ENCODE measurements around the gene EFCAB7. TPM values are rescaled to one million over a fixed set of nuclear protein-coding genes. Genes with fewer than 3 reads are reported as not detected.

The EFCAB7 gene
- total and polyA plus RNA-seq, 2 of the 13 experiments (the other 11 are each of a cell fraction or from before 2014, with no cell fraction given) = 1.7 to 5.4 TPM

DNA sequence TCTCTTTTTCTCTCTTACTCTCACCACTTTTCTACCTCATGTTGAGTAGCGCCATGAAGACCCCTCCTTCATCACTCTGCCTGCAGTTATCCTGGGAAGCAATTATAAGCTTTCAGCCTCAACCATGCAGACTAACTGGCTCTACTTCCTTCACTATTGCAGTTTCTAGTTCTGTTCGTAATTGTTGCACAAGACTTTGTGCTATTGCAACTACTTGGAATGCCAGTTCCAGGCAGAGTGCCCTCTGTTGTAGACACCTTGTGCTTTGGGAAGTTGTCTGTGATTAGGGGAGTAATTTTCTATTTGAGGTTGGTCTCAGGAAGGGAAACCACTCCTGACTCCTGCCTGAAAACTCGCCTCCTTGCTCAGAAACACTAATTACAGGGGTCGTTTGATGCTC is 89.2 kb downstream of the EFCAB7 start (continued):
- TF ChIP-seq CEBPB (IDR thresholded peaks at IDR 0.05; ENCODE audit: borderline replicate concordance, low read depth, low read length) (peak; percentile 87), XRCC5 (optimal IDR thresholded peaks at IDR 0.05; ENCODE audit: low read length) (no peak), ZMYM2 (CRISPR knock-in tag; IDR thresholded peaks at IDR 0.05) (no peak), ZBTB8A (CRISPR knock-in tag; IDR thresholded peaks at IDR 0.05; ENCODE audit: borderline replicate concordance, low read depth) (no peak), ZNF367 (CRISPR knock-in tag; IDR thresholded peaks at IDR 0.05; ENCODE audit: borderline replicate concordance) (no peak), SNAPC5 (CRISPR knock-in tag; IDR thresholded peaks at IDR 0.05; ENCODE audit: borderline replicate concordance) (no peak), RNF219 (CRISPR knock-in tag; IDR thresholded peaks at IDR 0.05) (no peak), RELA (CRISPR knock-in tag; IDR thresholded peaks at IDR 0.05) (no peak)
- TF ChIP-seq, protein P1, sequence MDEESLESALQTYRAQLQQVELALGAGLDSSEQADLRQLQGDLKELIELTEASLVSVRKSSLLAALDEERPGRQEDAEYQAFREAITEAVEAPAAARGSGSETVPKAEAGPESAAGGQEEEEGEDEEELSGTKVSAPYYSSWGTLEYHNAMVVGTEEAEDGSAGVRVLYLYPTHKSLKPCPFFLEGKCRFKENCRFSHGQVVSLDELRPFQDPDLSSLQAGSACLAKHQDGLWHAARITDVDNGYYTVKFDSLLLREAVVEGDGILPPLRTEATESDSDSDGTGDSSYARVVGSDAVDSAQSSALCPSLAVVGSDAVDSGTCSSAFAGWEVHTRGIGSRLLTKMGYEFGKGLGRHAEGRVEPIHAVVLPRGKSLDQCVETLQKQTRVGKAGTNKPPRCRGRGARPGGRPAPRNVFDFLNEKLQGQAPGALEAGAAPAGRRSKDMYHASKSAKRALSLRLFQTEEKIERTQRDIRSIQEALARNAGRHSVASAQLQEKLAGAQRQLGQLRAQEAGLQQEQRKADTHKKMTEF (CRISPR knock-in tag; IDR thresholded peaks at IDR 0.05) = no peak

DNA sequence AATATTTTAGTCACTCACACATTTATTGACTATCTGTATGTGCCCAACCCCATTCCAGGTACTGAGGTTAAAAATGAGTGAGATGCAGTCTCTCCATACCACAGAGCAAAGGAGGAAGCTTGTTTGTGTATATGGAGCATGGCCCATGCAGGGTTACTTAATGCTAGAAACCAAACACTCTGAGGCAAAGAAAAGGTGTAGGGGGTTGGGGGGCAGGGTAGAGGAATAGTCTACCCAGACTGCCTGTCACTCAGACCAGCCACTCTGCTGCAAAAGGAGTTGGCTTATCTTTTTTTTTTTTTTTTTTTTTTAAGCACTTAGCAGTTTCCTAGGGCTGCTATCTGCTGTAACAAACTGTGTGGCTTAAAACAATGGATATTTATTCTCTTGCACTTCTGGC is 89.6 kb downstream of the EFCAB7 start:
- in situ Hi-C loops (cut with HindIII; ENCODE audit: extremely low pct_ligation_motif_present, low pct_unique_long_range_greater_than_20kb) = loop anchor here (25.0 kb wide), 1 partner anchor 299 kb away; no protein-coding TSS in a partner anchor
- Histone ChIP-seq H3K4me3 (replicated peaks in 1 of 3; ENCODE audit: insufficient read depth in 1 of 3, low read depth in 2 of 3, low read length in 3 of 3) (no peak overlapping the region), H3K27me3 (ENCODE audit: control insufficient read depth in 1 of 2, insufficient read depth in 2 of 2, low read length in 2 of 2) (no peaks in the 10 kb centered on the region), H3K4me2 (ENCODE audit: low read depth, low read length) (no peak overlapping the region), H3K79me2 (ENCODE audit: insufficient read depth, low read length) (peaks cover 45% of the 10 kb centered on the region), H3K27ac (ENCODE audit: extremely low read length, insufficient read depth, low read length) (peak overlapping the region; percentile 30), H3K36me3 (replicated peaks in 1 of 2; ENCODE audit: control insufficient read depth in 1 of 2, insufficient read depth in 2 of 2, low read length in 2 of 2) (peaks cover 5 to 8% of the 10 kb centered on the region in 2 experiments; a peak in 2 of 5 replicates), H3K9me3 (ENCODE audit: low read length) (no peaks in the 10 kb centered on the region), H4K20me1 (ENCODE audit: insufficient read depth, low read length) (peaks cover 6% of the 10 kb centered on the region; the same call in 1 of the 2 replicates), H3K9ac (ENCODE audit: insufficient read depth, low read depth, low read length) (no peak overlapping the region), H3K4me1 (ENCODE audit: insufficient read depth, low read length) (peaks cover 69% of the 10 kb centered on the region), H2AFZ (ENCODE audit: low read length) (no peak overlapping the region)
- intact Hi-C loops (cut with micrococcal nuclease; ENCODE audit: unreplicated experiment) = loop anchor here (10.0 kb wide), 1 partner anchor 62 kb away; no protein-coding TSS in a partner anchor
- DNase-seq (ENCODE audit: low spot score) (no peak), FAIRE-seq (no peak), ATAC-seq (peak; percentile 25; the same call in 2 of the 3 replicates)
- no TSS peak for BruUV-seq (replicated peaks)
- ChIA-PET POLR2A (no interaction called here), CTCF (ENCODE audit: low intra/inter-chr PET ratio, low total read pairs) (no interaction called here)
- TF ChIP-seq RXRB (CRISPR knock-in tag; IDR thresholded peaks at IDR 0.05; ENCODE audit: borderline replicate concordance) (no peak), RFXANK (CRISPR knock-in tag; IDR thresholded peaks at IDR 0.05) (no peak), CHD2 (IDR thresholded peaks at IDR 0.05; ENCODE audit: low read depth, low read length) (no peak), ZNF180 (CRISPR knock-in tag; IDR thresholded peaks at IDR 0.05; ENCODE audit: borderline replicate concordance, low read depth) (no peak), PRDM10 (CRISPR knock-in tag; IDR thresholded peaks at IDR 0.05; ENCODE audit: low read depth) (no peak), ZNF678 (CRISPR knock-in tag; IDR thresholded peaks at IDR 0.05) (no peak), SMAD9 (CRISPR knock-in tag; IDR thresholded peaks at IDR 0.05) (no peak), ARNT (IDR thresholded peaks at IDR 0.05) (no peak), SP2 (CRISPR knock-in tag; IDR thresholded peaks at IDR 0.05) (no peak), ZNF138 (CRISPR knock-in tag; IDR thresholded peaks at IDR 0.05; ENCODE audit: low read depth) (no peak)
